IMR-90 (cell line): ENCODE results near the gene ALDOB. TPM values are rescaled to one million over a fixed set of nuclear protein-coding genes. Genes with fewer than 3 reads are reported as not detected.
A peak's percentile ranks its signal among the peaks of the same experiment; 100 is the strongest.

Experiments
- ATAC-seq: fragments of 200-7000 bp; cut with Tn5 transposase; 2 replicates; pipeline ENCODE4 v1.9.1; 2020; ENCODE audit warnings: low read depth, mild to moderate bottlenecking, moderate library complexity
- BruUV-seq: library from RNA; stranded (reverse); fragments of 400-500 nt; replicated peaks from 2 replicates; lab custom pipeline; 2021; lab: Mats Ljungman, UMichigan
- CTCF ChIA-PET: fragments of 300-600 bp; formaldehyde crosslinking; extraction: SDS; loops from one replicate; lab custom pipeline; 2021; ENCODE audit warnings: antibody characterized with exemption; lab: Yijun Ruan, JAX
- POLR2A ChIA-PET: fragments of 300-600 bp; sonication (Branson Sonifier 250); formaldehyde crosslinking; loops from one replicate; lab custom pipeline; 2022; ENCODE audit warnings: antibody characterized with exemption; ENCODE audit not compliant: unreplicated experiment; lab: Charles Lee
- DNase-seq: peaks from one replicate; pipeline ENCODE4 v3.0.0; 2013
- H2AFZ ChIP-seq: replicated peaks from 2 replicates; pipeline ENCODE3; 2013; ENCODE audit warnings: low read length, mild to moderate bottlenecking; ENCODE audit not compliant: poor library complexity
- H2AK5ac ChIP-seq: 2 replicates; pipeline ENCODE4 v1.6.1; 2013; ENCODE audit warnings: low read depth, low read length, inconsistent platforms
- H2AK9ac ChIP-seq: replicated peaks from 2 replicates; pipeline ENCODE3; 2013; ENCODE audit warnings: mild to moderate bottlenecking, low read depth, low read length, moderate library complexity; ENCODE audit not compliant: poor library complexity
- H2BK120ac ChIP-seq: 2 replicates; pipeline ENCODE4 v1.6.1; 2013; ENCODE audit warnings: low read depth, low read length, inconsistent platforms
- H2BK15ac ChIP-seq: 3 replicates; pipeline ENCODE4 v1.6.1; 2013; ENCODE audit warnings: low read depth, low read length, inconsistent platforms
- H2BK20ac ChIP-seq: 2 replicates; pipeline ENCODE4 v1.6.1; 2013; ENCODE audit warnings: low read depth, mild to moderate bottlenecking, inconsistent platforms, low read length, moderate library complexity
- H2BK5ac ChIP-seq: 2 replicates; pipeline ENCODE4 v1.6.1; 2013; ENCODE audit warnings: mild to moderate bottlenecking, low read depth, low read length, inconsistent platforms; ENCODE audit not compliant: poor library complexity, severe bottlenecking
- H3K14ac ChIP-seq: replicated peaks from 2 replicates; pipeline ENCODE4 v1.6.1; 2013; ENCODE audit warnings: low read depth, low read length, inconsistent platforms
- H3K18ac ChIP-seq: 2 replicates; pipeline ENCODE4 v1.6.1; 2013; ENCODE audit warnings: low read depth, low read length, control low read depth
- H3K23ac ChIP-seq: 2 replicates; pipeline ENCODE4 v1.6.1; 2013; ENCODE audit warnings: low read depth, low read length, inconsistent platforms
- H3K27ac ChIP-seq: 2 replicates; pipeline ENCODE4 v1.5.1; 2013; ENCODE audit warnings: mild to moderate bottlenecking, control low read depth, low read length; ENCODE audit not compliant: insufficient read depth
- H3K27me3 ChIP-seq: 2 replicates; pipeline ENCODE4 v1.6.1; 2013; ENCODE audit warnings: low read length; ENCODE audit not compliant: control insufficient read depth, insufficient read depth
- H3K36me3 ChIP-seq: 2 replicates; pipeline ENCODE4 v1.6.1; 2013; ENCODE audit warnings: low read length, mixed read lengths; ENCODE audit not compliant: control insufficient read depth, insufficient read depth
- H3K4ac ChIP-seq: 2 replicates; pipeline ENCODE4 v1.6.1; 2013; ENCODE audit warnings: low read depth, low read length, inconsistent platforms
- H3K4me1 ChIP-seq: 2 replicates; pipeline ENCODE4 v1.6.1; 2013; ENCODE audit warnings: low read length, mixed read lengths; ENCODE audit not compliant: control insufficient read depth, insufficient read depth
- H3K4me2 ChIP-seq: 2 replicates; pipeline ENCODE4 v1.6.1; 2013; ENCODE audit warnings: low read depth, mild to moderate bottlenecking, control low read depth, low read length, moderate library complexity
- H3K4me3 ChIP-seq: 2 replicates; pipeline ENCODE4 v1.5.1; 2013; ENCODE audit warnings: low read depth, mild to moderate bottlenecking, control low read depth, low read length, moderate library complexity; ENCODE audit not compliant: insufficient read depth
- H3K56ac ChIP-seq: 2 replicates; pipeline ENCODE4 v1.6.1; 2013; ENCODE audit warnings: low read length, inconsistent platforms; ENCODE audit not compliant: insufficient read depth; ENCODE audit errors: extremely low read depth
- H3K79me1 ChIP-seq, 2 experiments: 2 replicates each; pipeline ENCODE4 v1.6.1; 2013; ENCODE audit warnings: low read length in 2 of 2, inconsistent platforms in 1 of 2, low read depth in 1 of 2
- H3K9ac ChIP-seq: 2 replicates; pipeline ENCODE4 v1.6.1; 2013; ENCODE audit warnings: low read depth, low read length, control low read depth
- H3K9me1 ChIP-seq: 2 replicates; pipeline ENCODE4 v1.6.1; 2013; ENCODE audit warnings: low read length, inconsistent platforms; ENCODE audit not compliant: insufficient read depth
- H3K9me3 ChIP-seq: 2 replicates; pipeline ENCODE4 v1.6.1; 2013; ENCODE audit warnings: low read length; ENCODE audit not compliant: control insufficient read depth, insufficient read depth
- H4K20me1 ChIP-seq: 2 replicates; pipeline ENCODE4 v1.6.1; 2013; ENCODE audit warnings: low read length, inconsistent platforms; ENCODE audit not compliant: insufficient read depth
- H4K5ac ChIP-seq: 2 replicates; pipeline ENCODE4 v1.6.1; 2013; ENCODE audit warnings: mild to moderate bottlenecking, low read depth, low read length, control low read depth
- H4K8ac ChIP-seq, 2 experiments: 2 replicates each; pipeline ENCODE4 v1.6.1; 2013; ENCODE audit warnings: low read depth in 2 of 2, low read length in 2 of 2, control low read depth in 1 of 2, inconsistent platforms in 1 of 2
- H4K91ac ChIP-seq: 2 replicates; pipeline ENCODE4 v1.6.1; 2013; ENCODE audit warnings: low read depth, low read length, inconsistent platforms; ENCODE audit not compliant: insufficient read depth
- BHLHE40 ChIP-seq: fragments of 150-350 bp; IDR thresholded peaks from 2 replicates; pipeline ENCODE4 v1.6.1; 2016; ENCODE audit warnings: mild to moderate bottlenecking, low read depth, low read length
- CEBPB ChIP-seq: IDR thresholded peaks from 2 replicates; pipeline ENCODE4 v1.6.1; 2012; ENCODE audit warnings: low read depth, low read length, improper control_type of control experiment
- CHD1 ChIP-seq: IDR thresholded peaks from 2 replicates; pipeline ENCODE4 v1.6.1; 2012; ENCODE audit warnings: low read depth, low read length, improper control_type of control experiment
- FOS ChIP-seq: fragments of 150-350 bp; IDR thresholded peaks from 2 replicates; pipeline ENCODE4 v1.6.1; 2016; ENCODE audit warnings: low read depth, low read length
- MAFK ChIP-seq: IDR thresholded peaks from 2 replicates; pipeline ENCODE4 v1.6.1; 2012; ENCODE audit warnings: low read depth, low read length, improper control_type of control experiment
- MAZ ChIP-seq: IDR thresholded peaks from 2 replicates; pipeline ENCODE4 v1.6.1; 2012; ENCODE audit warnings: low read depth, mild to moderate bottlenecking, low read length, improper control_type of control experiment, moderate library complexity, borderline replicate concordance
- MXI1 ChIP-seq: IDR thresholded peaks from 2 replicates; pipeline ENCODE4 v1.6.1; 2012; ENCODE audit warnings: low read depth, mild to moderate bottlenecking, low read length, moderate library complexity, borderline replicate concordance
- NFE2L2 ChIP-seq: fragments of 150-350 bp; IDR thresholded peaks from 2 replicates; pipeline ENCODE4 v1.6.1; 2016; ENCODE audit warnings: low read depth, mild to moderate bottlenecking, low read length
- POLR2A ChIP-seq: IDR thresholded peaks from 2 replicates; pipeline ENCODE4 v1.6.1; 2012; ENCODE audit warnings: mild to moderate bottlenecking, low read depth, low read length
- RAD21 ChIP-seq: IDR thresholded peaks from 2 replicates; pipeline ENCODE4 v1.6.1; 2012; ENCODE audit warnings: low read length, improper control_type of control experiment
- RCOR1 ChIP-seq: IDR thresholded peaks from 2 replicates; pipeline ENCODE4 v1.6.1; 2012; ENCODE audit warnings: mild to moderate bottlenecking, low read length, improper control_type of control experiment; ENCODE audit not compliant: insufficient replicate concordance
- RFX5 ChIP-seq: IDR thresholded peaks from 2 replicates; pipeline ENCODE4 v1.8.0; 2012; ENCODE audit warnings: low read depth, mild to moderate bottlenecking, low read length, moderate library complexity
- SMC3 ChIP-seq: fragments of 150-350 bp; IDR thresholded peaks from 2 replicates; pipeline ENCODE4 v1.6.1; 2016; ENCODE audit warnings: low read depth, mild to moderate bottlenecking, antibody characterized with exemption, low read length, moderate library complexity
- WGBS, 2 experiments: methylation state at CpG; one replicate each; pipeline versions ENCODE4 v1.1.5 to v1.1.7; 2013; ENCODE audit warnings: missing lambda C conversion rate in 2 of 2; ENCODE audit not compliant: insufficient read length in 1 of 2; ENCODE audit errors: extremely low coverage in 2 of 2; 5-methylcytosine and 5-hydroxymethylcytosine counted together
- dilution Hi-C: fragments of 300-500 bp; cut with HindIII; formaldehyde crosslinking; loops from one replicate; pipeline ENCODE4 v1.14.3; 2018; ENCODE audit warnings: low sequenced_read_pairs; ENCODE audit not compliant: unreplicated experiment
- in situ Hi-C: fragments of 300-500 bp; cut with MboI; formaldehyde crosslinking; loops from 3 replicates; pipeline ENCODE4 v1.14.3; 2019; ENCODE audit warnings: low sequenced_read_pairs, inconsistent platforms, mixed read lengths
- intact Hi-C: fragments of 100-400 bp; cut with micrococcal nuclease; formaldehyde crosslinking; loops from 2 replicates; pipeline ENCODE4 v1.10.0; 2022
- polyA plus RNA-seq, 3 experiments: library from polyadenylated mRNA; depleted of rRNA; stranded (reverse); fragments of >200 nt; gene quantifications; 2 replicates each; pipeline ENCODE4 v1.2.3, GENCODE V29; 2012; ENCODE audit warnings: low replicate concordance in 1 of 3
- total RNA-seq: library from RNA; depleted of rRNA; stranded (reverse); fragments of >200 nt; gene quantifications from 2 replicates; pipeline ENCODE4 v1.2.3, GENCODE V29; 2012
- TF ChIP-seq, protein P1 (sequence below): fragments of 150-350 bp; IDR thresholded peaks from 2 replicates; pipeline ENCODE4 v1.6.1; 2016; ENCODE audit warnings: low read depth, mild to moderate bottlenecking, low read length, moderate library complexity, borderline replicate concordance
- TF ChIP-seq, protein P2 (sequence below): conservative IDR thresholded peaks from 2 replicates; pipeline ENCODE4 v1.5.1; 2012; ENCODE audit warnings: mild to moderate bottlenecking, low read depth, low read length, improper control_type of control experiment
- TF ChIP-seq, protein P3 (sequence below): fragments of 150-350 bp; IDR thresholded peaks from 2 replicates; pipeline ENCODE4 v1.6.1; 2017; ENCODE audit warnings: mild to moderate bottlenecking, antibody characterized with exemption, low read length, low read depth

The ALDOB gene
- total and polyA plus RNA-seq, 2 of the 4 experiments (the other 2 are of a cell fraction): not detected

DNA sequence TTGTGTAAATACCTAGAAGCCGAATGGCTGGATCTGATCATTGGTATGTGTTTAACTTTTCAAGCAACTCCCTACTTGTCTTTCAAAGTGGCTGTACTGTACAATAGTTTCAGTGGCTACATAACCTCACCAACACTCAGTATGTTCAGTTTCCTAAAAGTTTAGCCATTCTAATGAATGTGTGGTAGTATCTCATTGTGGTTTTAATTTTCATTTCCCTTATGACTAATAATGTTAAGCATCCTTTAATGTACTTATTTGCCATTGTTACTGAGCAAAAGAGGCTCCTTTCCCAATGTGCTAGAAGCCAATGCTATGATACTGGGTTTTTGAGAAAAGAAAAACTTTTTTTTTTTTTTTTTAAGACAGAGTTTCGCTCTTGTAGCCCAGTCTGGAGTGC is 27.8 kb upstream of the ALDOB start:
- no peaks in the 10 kb centered on the region for H3K79me1 ChIP-seq
- no peak overlapping the region; the same call in 1 of the 2 replicates for H3K4me2 ChIP-seq
- ChIA-PET CTCF (interaction anchor here (1.6 kb wide), 2 partner anchors 14 to 70 kb away, joined by 4 to 6 read pairs; partner anchors contain the start of gene RNF20), POLR2A (no interaction called here)
- no peak overlapping the region for H3K14ac ChIP-seq
- no peak for TF ChIP-seq RFX5
- TF ChIP-seq RAD21: no peak
- no peak for TF ChIP-seq MAZ
- TF ChIP-seq, protein P1, sequence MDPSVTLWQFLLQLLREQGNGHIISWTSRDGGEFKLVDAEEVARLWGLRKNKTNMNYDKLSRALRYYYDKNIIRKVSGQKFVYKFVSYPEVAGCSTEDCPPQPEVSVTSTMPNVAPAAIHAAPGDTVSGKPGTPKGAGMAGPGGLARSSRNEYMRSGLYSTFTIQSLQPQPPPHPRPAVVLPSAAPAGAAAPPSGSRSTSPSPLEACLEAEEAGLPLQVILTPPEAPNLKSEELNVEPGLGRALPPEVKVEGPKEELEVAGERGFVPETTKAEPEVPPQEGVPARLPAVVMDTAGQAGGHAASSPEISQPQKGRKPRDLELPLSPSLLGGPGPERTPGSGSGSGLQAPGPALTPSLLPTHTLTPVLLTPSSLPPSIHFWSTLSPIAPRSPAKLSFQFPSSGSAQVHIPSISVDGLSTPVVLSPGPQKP: no peak
- TF ChIP-seq CHD1: no peak
- TF ChIP-seq MXI1: no peak
- TF ChIP-seq, protein P2, sequence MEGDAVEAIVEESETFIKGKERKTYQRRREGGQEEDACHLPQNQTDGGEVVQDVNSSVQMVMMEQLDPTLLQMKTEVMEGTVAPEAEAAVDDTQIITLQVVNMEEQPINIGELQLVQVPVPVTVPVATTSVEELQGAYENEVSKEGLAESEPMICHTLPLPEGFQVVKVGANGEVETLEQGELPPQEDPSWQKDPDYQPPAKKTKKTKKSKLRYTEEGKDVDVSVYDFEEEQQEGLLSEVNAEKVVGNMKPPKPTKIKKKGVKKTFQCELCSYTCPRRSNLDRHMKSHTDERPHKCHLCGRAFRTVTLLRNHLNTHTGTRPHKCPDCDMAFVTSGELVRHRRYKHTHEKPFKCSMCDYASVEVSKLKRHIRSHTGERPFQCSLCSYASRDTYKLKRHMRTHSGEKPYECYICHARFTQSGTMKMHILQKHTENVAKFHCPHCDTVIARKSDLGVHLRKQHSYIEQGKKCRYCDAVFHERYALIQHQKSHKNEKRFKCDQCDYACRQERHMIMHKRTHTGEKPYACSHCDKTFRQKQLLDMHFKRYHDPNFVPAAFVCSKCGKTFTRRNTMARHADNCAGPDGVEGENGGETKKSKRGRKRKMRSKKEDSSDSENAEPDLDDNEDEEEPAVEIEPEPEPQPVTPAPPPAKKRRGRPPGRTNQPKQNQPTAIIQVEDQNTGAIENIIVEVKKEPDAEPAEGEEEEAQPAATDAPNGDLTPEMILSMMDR: no peak
- no peak for TF ChIP-seq POLR2A
- TF ChIP-seq MAFK: no peak
- TF ChIP-seq CEBPB: no peak
- TF ChIP-seq RCOR1: no peak
- TF ChIP-seq, protein P3, sequence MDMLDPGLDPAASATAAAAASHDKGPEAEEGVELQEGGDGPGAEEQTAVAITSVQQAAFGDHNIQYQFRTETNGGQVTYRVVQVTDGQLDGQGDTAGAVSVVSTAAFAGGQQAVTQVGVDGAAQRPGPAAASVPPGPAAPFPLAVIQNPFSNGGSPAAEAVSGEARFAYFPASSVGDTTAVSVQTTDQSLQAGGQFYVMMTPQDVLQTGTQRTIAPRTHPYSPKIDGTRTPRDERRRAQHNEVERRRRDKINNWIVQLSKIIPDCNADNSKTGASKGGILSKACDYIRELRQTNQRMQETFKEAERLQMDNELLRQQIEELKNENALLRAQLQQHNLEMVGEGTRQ: no peak
- TF ChIP-seq FOS: no peak
- TF ChIP-seq BHLHE40: no peak
- TF ChIP-seq SMC3: no peak
- TF ChIP-seq NFE2L2: no peak
- no peaks in the 10 kb centered on the region; the same call in 1 of the 2 replicates for H3K9me1 ChIP-seq
- H2AK9ac ChIP-seq: no peak overlapping the region
- peak; percentile 9; the same call in 1 of the 2 replicates for ATAC-seq
- WGBS, 2 experiments: no CpG with 5 or more reads among the region's 2 CpGs
- no peak overlapping the region; the same call in 1 of the 2 replicates for H3K23ac ChIP-seq
- no peak overlapping the region for H2AFZ ChIP-seq
- H2AK5ac ChIP-seq: no peak overlapping the region
- no peaks in the 10 kb centered on the region for H4K20me1 ChIP-seq
- H3K56ac ChIP-seq: no peak overlapping the region
- in situ Hi-C loops (no loop called here), dilution Hi-C loops (no loop called here), intact Hi-C loops (loop anchor here (2.0 kb wide), 1 partner anchor 23 kb away; a partner anchor contains a TSS)
- no peak overlapping the region for H3K4me3 ChIP-seq
- H2BK15ac ChIP-seq: no peak overlapping the region
- H2BK20ac ChIP-seq: no peak overlapping the region; the same call in 1 of the 2 replicates
- no peak overlapping the region for H4K5ac ChIP-seq
- peak; percentile 67 for DNase-seq
- no peaks in the 10 kb centered on the region for H3K4me1 ChIP-seq
- BruUV-seq: no TSS peak
- no peaks in the 10 kb centered on the region for H3K27me3 ChIP-seq
- no peak overlapping the region for H3K18ac ChIP-seq
- H3K9me3 ChIP-seq: no peaks in the 10 kb centered on the region
- H4K91ac ChIP-seq: no peak overlapping the region
- no peak overlapping the region for H2BK120ac ChIP-seq
- no peak overlapping the region for H3K27ac ChIP-seq
- H3K36me3 ChIP-seq: no peaks in the 10 kb centered on the region
- H2BK5ac ChIP-seq: no peak overlapping the region
- H3K9ac ChIP-seq: no peak overlapping the region
- no peak overlapping the region for H3K4ac ChIP-seq
- no peak overlapping the region for H4K8ac ChIP-seq
